Right cardiac atrium (tissue), 5 donors: ENCODE results near the gene ZBTB14. TPM values are rescaled to one million over a fixed set of nuclear protein-coding genes. Genes with fewer than 3 reads are reported as not detected.

Experiments used
- ATAC-seq, 2 donors: fragments of 200-7000 bp; cut with Tn5 transposase; one replicate each; pipeline versions ENCODE4 v1.8.0 to v1.9.1; 2020; ENCODE audit warnings: moderate library complexity in 2 of 2, mild to moderate bottlenecking in 1 of 2
- DNase-seq, 3 donors: peaks; one replicate each; pipeline ENCODE4 v3.0.0-alpha.2; 2020
- H3K27ac ChIP-seq: one replicate; pipeline ENCODE4 v1.5.1; 2013; ENCODE audit warnings: mild to moderate bottlenecking, low read length, control low read depth, moderate library complexity
- H3K27me3 ChIP-seq: one replicate; pipeline ENCODE4 v1.6.1; 2013; ENCODE audit not compliant: control insufficient read depth, insufficient read depth
- H3K4me1 ChIP-seq: one replicate; pipeline ENCODE4 v1.6.1; 2013; ENCODE audit warnings: low read length; ENCODE audit not compliant: control insufficient read depth, insufficient read depth
- H3K4me3 ChIP-seq: one replicate; pipeline ENCODE4 v1.5.1; 2013; ENCODE audit warnings: low read length, control low read depth
- H3K9me3 ChIP-seq: one replicate; pipeline ENCODE4 v1.6.1; 2013; ENCODE audit warnings: low read length; ENCODE audit not compliant: control insufficient read depth
- WGBS: extraction: QIAGEN DNeasy Blood & Tissue Kit; methylation state at CpG from one replicate; pipeline ENCODE4 v1.1.7; 2013; 5-methylcytosine and 5-hydroxymethylcytosine counted together
- intact Hi-C, 4 donors: fragments of 100-400 bp; cut with DNase I; formaldehyde crosslinking; loops; one replicate each; pipeline versions ENCODE4 v1.11.0 to v1.14.0; 2022 to 2023
- polyA plus RNA-seq: library from polyadenylated mRNA; stranded (reverse); fragments of 200-250 nt; gene quantifications from one replicate; pipeline ENCODE4 v1.2.3, GENCODE V29; 2013
- total RNA-seq, 4 donors: library from RNA; stranded (reverse); fragmentation: NEBNext Ultra II Directional; extraction: Animal tissue kit (Norgen Biotek cat#: 25700); gene quantifications; one replicate each; pipeline ENCODE4 v1.2.1, GENCODE V29; 2021
- donor health status: healthy with polysubstance abuse.
- donor health status: DM: no; HTN: yes; CAD: no.
- donor health status: DM: no; HTN: no; CAD: no.
- donor health status: DM: no; HTN: yes; CAD: no; lungs with severe emphysema.
- donor health status: DM: yes; HTN: yes; CAD: no.

Gene ZBTB14
- total and polyA plus RNA-seq, 5 donors = 3.3 to 10.2 (median 9.3) TPM

GRCh38 chr18:5304232-5304631 is 8.7 kb upstream of the ZBTB14 start:
- H3K4me1 ChIP-seq = no peaks in the 10 kb centered on the region
- no peaks in the 10 kb centered on the region for H3K27me3 ChIP-seq
- no peaks in the 10 kb centered on the region for H3K9me3 ChIP-seq
- H3K27ac ChIP-seq = no peak overlapping the region
- intact Hi-C loops = no loop called here
- 68% methylated on average over 1 of the region's 1 CpG for WGBS
- ATAC-seq = no peak
- no peak for DNase-seq
- no peak overlapping the region for H3K4me3 ChIP-seq

DNA sequence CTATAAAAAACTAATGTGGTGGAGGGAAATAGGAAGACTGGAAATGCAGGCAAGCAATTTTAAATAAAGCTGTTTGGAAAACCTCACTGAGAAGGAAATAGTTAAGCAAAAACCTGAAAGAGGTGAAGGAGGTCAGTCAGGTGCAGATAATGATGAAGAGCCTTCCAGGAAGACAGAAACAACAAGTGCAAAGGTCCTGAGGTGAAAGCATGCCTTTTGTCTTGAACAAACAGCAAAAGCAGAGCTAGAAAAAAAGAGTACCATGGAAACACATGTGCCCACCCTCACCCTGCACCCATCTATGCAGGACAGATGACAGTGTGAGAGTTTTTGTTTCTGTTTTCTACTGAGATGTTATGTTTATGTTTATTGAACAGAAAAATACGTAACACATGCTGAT is 8.1 kb upstream of the ZBTB14 start:
- no peak overlapping the region for H3K27ac ChIP-seq
- 61% methylated on average over 1 of the region's 1 CpG for WGBS
- no peaks in the 10 kb centered on the region for H3K27me3 ChIP-seq
- intact Hi-C loops = no loop called here
- H3K4me1 ChIP-seq = no peaks in the 10 kb centered on the region
- no peaks in the 10 kb centered on the region for H3K9me3 ChIP-seq
- ATAC-seq (no peak), DNase-seq (no peak)
- no peak overlapping the region for H3K4me3 ChIP-seq

DNA sequence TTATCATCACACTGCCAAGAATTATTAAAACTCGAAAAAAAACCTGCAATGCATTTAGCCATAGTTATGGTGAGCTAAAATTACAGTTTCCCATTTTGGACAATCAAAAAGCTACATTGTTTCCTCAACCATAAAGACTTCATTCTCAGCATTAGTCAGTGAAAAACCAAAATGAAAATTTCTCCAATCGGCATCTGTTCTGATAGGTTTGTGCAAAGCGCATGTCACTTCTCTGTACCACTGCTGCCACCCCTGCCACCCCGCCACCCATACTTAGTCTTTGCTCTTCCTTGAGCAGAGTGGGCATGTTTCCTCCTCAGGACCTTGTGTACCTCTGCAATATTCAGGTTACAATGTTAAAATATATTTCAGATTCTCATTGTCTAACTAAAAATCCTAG is 7.1 kb upstream of the ZBTB14 start:
- intact Hi-C loops = no loop called here

DNA sequence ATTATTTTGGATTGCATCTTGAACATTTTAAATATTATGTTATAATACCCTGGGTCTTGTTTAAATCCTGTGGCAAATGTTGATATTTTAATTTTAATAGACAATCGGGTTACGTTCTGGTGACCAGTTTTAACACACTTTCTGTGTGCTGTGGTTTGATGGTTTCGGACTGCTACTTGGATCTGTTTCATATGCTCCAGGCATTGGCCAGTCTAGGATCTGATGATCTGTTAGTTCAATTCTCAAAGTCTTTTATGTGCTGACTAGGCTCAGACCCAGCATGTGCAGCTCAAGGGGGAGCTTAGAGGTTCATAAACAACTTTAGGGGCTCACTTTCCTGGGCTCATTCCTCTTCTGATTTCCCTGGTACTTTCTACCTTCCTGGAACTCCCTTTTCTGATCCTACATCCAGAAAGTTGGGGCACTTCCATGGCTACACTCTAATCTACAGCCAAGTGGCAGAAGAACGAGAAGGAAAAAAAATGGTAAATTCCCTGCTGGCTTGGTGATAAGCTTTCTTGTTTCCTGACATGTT is 5.0 kb upstream of the ZBTB14 start:
- no peak for ATAC-seq
- no peak overlapping the region for H3K27ac ChIP-seq
- DNase-seq = no peak
- H3K4me1 ChIP-seq = no peaks in the 10 kb centered on the region
- 72% methylated on average over 4 of the region's 4 CpGs for WGBS
- H3K9me3 ChIP-seq = no peaks in the 10 kb centered on the region
- no peak overlapping the region for H3K4me3 ChIP-seq
- intact Hi-C loops = no loop called here
- H3K27me3 ChIP-seq = no peaks in the 10 kb centered on the region

More for the DNA sequence above, 7.1 kb upstream of the ZBTB14 start:
- WGBS = 82% methylated on average over 4 of the region's 4 CpGs
- Histone ChIP-seq H3K27me3 (no peaks in the 10 kb centered on the region), H3K9me3 (no peaks in the 10 kb centered on the region), H3K27ac (no peak overlapping the region), H3K4me1 (no peaks in the 10 kb centered on the region), H3K4me3 (no peak overlapping the region)
- no peak for ATAC-seq
- no peak for DNase-seq

DNA sequence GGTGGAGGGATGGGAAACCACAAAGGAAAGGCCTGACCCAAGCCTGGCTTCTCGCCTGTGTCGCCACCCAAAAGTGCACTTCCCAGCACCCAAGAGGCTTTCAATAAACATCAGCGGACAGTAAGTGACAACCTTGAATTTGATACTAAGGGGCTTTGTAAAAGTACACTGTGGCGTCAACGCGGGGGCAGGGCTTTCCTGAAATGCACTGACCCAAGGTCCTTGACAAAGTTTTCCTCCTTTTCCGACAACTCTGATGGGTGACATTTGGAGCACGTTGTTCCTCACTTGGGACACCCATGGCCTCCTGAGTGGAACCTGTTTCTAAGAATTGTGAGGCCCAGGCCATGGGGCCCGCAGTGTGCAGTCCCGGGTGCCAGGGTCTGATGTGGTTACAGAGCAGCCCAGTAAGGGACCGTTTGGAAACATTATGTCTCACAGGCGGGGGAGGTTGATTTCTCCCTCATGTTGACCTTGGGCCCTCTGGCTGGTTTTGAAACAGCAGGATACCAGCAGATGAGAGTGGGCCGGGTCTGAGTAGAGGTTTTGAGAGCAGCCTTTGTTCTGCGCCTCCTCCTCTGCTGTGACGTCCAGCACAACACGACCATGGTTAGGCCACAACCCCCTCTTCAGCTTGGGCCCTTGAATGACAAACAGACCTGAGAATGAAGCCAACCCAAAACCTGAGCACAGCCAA is 2.8 kb upstream of the ZBTB14 start:
- intact Hi-C loops = loop anchor here (2.0 to 10.0 kb wide), 3 partner anchors 62 to 246 kb away; partner anchors contain the start of gene EPB41L3 (in 1 of the 4)
- Histone ChIP-seq H3K27ac (no peak overlapping the region), H3K4me3 (no peak overlapping the region), H3K4me1 (peaks cover 2% of the 10 kb centered on the region), H3K27me3 (no peaks in the 10 kb centered on the region), H3K9me3 (no peaks in the 10 kb centered on the region)
- 85% methylated on average over 16 of the region's 16 CpGs for WGBS
- no peak for ATAC-seq
- peak in 1 of 3 donors; percentile 42 for DNase-seq

DNA sequence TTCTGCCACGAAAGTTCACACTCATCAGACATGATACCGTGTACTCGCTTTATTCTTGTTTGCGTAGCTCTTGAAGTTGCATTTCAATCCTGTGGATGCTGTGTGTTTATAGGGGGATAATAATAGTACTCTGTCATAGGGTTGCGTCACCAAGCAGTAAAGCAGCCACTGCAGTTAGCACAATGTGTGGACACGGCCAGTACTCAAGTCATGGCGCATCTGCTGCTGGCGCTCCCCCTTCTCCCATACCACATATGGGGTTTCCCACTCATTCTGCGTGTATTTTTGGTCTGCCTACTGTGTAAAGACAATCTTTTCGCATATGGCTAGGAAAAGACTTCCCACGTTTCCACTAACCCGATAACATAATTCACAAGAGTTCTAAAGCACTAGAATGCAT is 2.1 kb upstream of the ZBTB14 start:
- no peak overlapping the region for H3K4me3 ChIP-seq
- no peaks in the 10 kb centered on the region for H3K27me3 ChIP-seq
- H3K9me3 ChIP-seq = no peaks in the 10 kb centered on the region
- ATAC-seq (no peak), DNase-seq (peak in 1 of 3 donors; percentile 43)
- 95% methylated on average over 12 of the region's 12 CpGs for WGBS
- peaks cover 2% of the 10 kb centered on the region for H3K4me1 ChIP-seq
- intact Hi-C loops = loop anchor here in 3 of 4 donors (10.0 kb wide), 2 partner anchors 63 to 247 kb away; partner anchors contain the start of gene EPB41L3 (in 1 of the 3)
- H3K27ac ChIP-seq = no peak overlapping the region

- ATAC-seq = peak; percentile 65 to 66
- H3K4me3 ChIP-seq = peak overlapping the region; percentile 100
- peak overlapping the region; percentile 95 for H3K27ac ChIP-seq
- no peaks in the 10 kb centered on the region for H3K9me3 ChIP-seq
- peaks cover 2% of the 10 kb centered on the region for H3K4me1 ChIP-seq
- 3% methylated on average over 36 of the region's 36 CpGs for WGBS
- intact Hi-C loops = loop anchor here in 3 of 4 donors (10.0 kb wide), 2 partner anchors 62 to 248 kb away; partner anchors contain the start of gene EPB41L3 (in 1 of the 3)
- no peaks in the 10 kb centered on the region for H3K27me3 ChIP-seq
- DNase-seq = peak; percentile 88 to 94 (median 94)
These were observed 1.3 kb upstream of the ZBTB14 start for GRCh38 chr18:5296706-5297320.

GRCh38 chr18:5295981-5296705 is 617 bp upstream of the ZBTB14 start:
- Histone ChIP-seq H3K9me3 (no peaks in the 10 kb centered on the region), H3K27me3 (no peaks in the 10 kb centered on the region), H3K27ac (peak overlapping the region; percentile 100), H3K4me3 (peak overlapping the region; percentile 100), H3K4me1 (peaks cover 2% of the 10 kb centered on the region)
- DNase-seq (peak; percentile 97 to 99 (median 99)), ATAC-seq (peak; percentile 94 to 95)
- WGBS = under 1% methylated on average over 95 of the region's 95 CpGs
- intact Hi-C loops = loop anchor here in 3 of 4 donors (10.0 kb wide), 2 partner anchors 61 to 249 kb away; partner anchors contain the start of gene EPB41L3 (in 1 of the 3)

- WGBS = under 1% methylated on average over 58 of the region's 58 CpGs
- DNase-seq (peak; percentile 63 to 89 (median 84)), ATAC-seq (peak in 1 of 2 donors; percentile 6)
- Histone ChIP-seq H3K4me1 (peaks cover 2% of the 10 kb centered on the region), H3K9me3 (no peaks in the 10 kb centered on the region), H3K27me3 (no peaks in the 10 kb centered on the region), H3K4me3 (peak overlapping the region; percentile 100), H3K27ac (peak overlapping the region; percentile 85)
- intact Hi-C loops = loop anchor here in 3 of 4 donors (10.0 kb wide), 2 partner anchors 60 to 250 kb away; partner anchors contain the start of gene EPB41L3 (in 1 of the 3)
These were observed 882 bp downstream of the ZBTB14 start for GRCh38 chr18:5294457-5295230.

DNA sequence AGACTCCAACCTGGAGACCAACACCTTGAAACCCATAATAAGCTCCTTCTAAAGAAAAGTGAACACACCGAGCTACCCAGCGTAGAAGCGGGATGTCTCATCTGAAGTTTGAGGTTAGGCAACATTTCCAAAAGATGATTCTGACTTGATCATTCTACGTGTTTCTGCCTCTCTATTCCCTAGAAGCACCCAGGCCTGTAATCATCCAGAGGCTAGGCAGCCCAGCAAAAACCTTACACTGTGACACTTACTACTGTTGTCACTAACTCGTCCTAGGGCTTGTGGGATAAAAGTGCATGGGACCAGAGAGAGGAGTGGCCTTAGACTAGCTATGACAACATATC is 1.4 kb downstream of the ZBTB14 start:
- WGBS = 61% methylated on average over 5 of the region's 5 CpGs
- DNase-seq (no peak), ATAC-seq (no peak)
- Histone ChIP-seq H3K4me1 (peaks cover 2% of the 10 kb centered on the region), H3K9me3 (no peaks in the 10 kb centered on the region), H3K27me3 (no peaks in the 10 kb centered on the region), H3K27ac (peak overlapping the region; percentile 85), H3K4me3 (peak overlapping the region; percentile 100)
- intact Hi-C loops = loop anchor here in 3 of 4 donors (10.0 kb wide), 2 partner anchors 59 to 251 kb away; partner anchors contain the start of gene EPB41L3 (in 1 of the 3)
